ENCODE measurements around the gene NUBP2. TPM values are rescaled to one million over a fixed set of nuclear protein-coding genes. Genes with fewer than 3 reads are reported as not detected.

NUBP2 gene, protein sequence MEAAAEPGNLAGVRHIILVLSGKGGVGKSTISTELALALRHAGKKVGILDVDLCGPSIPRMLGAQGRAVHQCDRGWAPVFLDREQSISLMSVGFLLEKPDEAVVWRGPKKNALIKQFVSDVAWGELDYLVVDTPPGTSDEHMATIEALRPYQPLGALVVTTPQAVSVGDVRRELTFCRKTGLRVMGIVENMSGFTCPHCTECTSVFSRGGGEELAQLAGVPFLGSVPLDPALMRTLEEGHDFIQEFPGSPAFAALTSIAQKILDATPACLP
- polyA plus RNA-seq (2013, experiment 1 of 2): 52.2 TPM
- polyA plus RNA-seq (2013, experiment 2 of 2): 50.6 TPM

DNA sequence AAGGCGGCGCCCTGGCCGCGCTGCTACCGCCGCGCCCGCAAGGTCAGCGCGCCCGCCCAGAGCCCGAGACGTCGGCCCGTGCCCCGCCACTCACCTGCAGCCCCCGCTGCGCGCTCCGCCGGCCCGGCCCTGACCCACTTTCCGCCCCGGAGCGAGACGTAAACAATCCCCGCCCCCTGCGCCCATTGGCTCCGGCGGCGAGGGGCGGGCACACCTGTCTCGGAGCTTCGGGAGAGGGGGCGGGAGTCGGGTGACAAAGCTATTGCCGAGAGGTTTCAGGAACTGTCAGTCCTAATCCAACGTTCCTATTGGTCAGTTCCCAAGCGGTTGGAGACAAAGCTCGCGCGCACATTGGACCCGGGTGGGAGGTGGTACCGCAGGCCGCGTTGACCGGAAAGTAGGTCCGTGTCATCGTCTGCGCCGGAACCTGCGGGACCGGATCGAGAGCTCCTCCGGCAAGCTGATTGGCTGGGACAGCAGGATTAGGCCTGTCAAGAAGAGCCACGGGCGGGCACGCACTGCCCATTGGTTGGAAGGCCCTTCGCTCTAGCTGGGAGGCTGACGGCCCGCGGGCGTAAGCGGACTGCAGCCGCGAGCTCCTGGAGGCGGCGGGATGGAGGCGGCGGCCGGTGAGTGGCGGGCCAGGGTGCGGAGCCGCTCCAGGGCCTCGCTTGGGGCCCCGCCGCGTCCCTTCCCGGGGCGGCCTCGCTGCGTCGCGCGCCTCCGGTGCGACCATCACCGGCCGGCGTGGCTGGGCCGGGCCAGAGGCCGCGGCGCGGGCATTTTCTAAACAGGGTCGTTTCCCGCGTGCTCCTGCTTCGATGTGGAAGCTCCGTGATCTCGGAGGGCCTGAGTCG lies at the start of gene NUBP2, which contains the start of gene SPSB3:
Gene NUBP2 (plus strand): TSS at position 553 of the 857 bp plus-strand sequence. CDS start 61 bp downstream, at position 614.
Gene SPSB3 (minus strand): TSS at position 164 of the 857 bp plus-strand sequence. CDS start 1,088 bp downstream, outside the sequence.
- no peak within 1 kb of the TSS for H4K91ac ChIP-seq (ENCODE audit: low read depth, low read length, poor library complexity)
- H3K27ac ChIP-seq (replicated peaks; ENCODE audit: low read length): no peak within 1 kb of the TSS

GRCh38 chr16:1734123-1734522 lies 48.6 kb upstream of the NUBP2 start:
- no peak overlapping the region for H4K91ac ChIP-seq (ENCODE audit: low read depth, low read length, poor library complexity)

More for the DNA sequence above, at the start of gene NUBP2, which contains the start of gene SPSB3:
- H4K8ac ChIP-seq (ENCODE audit: low read depth, low read length): no peak within 1 kb of the TSS
- H3K9ac ChIP-seq (ENCODE audit: low read depth, low read length, poor library complexity): peak within 1 kb of the TSS; percentile 88
- peaks cover 30 to 68% of the 10 kb centered on the region in 2 donors for H3K36me3 ChIP-seq (replicated peaks in 1 of 2; ENCODE audit: control insufficient read depth in 2 of 2, insufficient read depth in 2 of 2, low read length in 2 of 2)
- no peaks in the 10 kb centered on the region for H3K27me3 ChIP-seq (ENCODE audit: control insufficient read depth in 3 of 3, insufficient read depth in 3 of 3, low read depth in 1 of 3, low read length in 3 of 3)
- H3K4ac ChIP-seq (ENCODE audit: low read length): peak within 1 kb of the TSS; percentile 17
- peak within 1 kb of the TSS; percentile 63 for H2AK5ac ChIP-seq (ENCODE audit: low read depth, low read length)
- peak within 1 kb of the TSS; percentile 80 for H3K23ac ChIP-seq (ENCODE audit: low read depth, low read length, poor library complexity)
- peak within 1 kb of the TSS; percentile 59 for H2BK5ac ChIP-seq (ENCODE audit: low read length)
- H3K9me3 ChIP-seq (replicated peaks in 1 of 2; ENCODE audit: control insufficient read depth in 2 of 2, insufficient read depth in 1 of 2, low read depth in 1 of 2, low read length in 2 of 2): no peaks in the 10 kb centered on the region
- H3K18ac ChIP-seq (ENCODE audit: low read length): peak within 1 kb of the TSS; percentile 77
- peak; percentile 100 for DNase-seq (ENCODE audit: low spot score)
- peaks cover 7% of the 10 kb centered on the region in 2 donors for H3K4me1 ChIP-seq (ENCODE audit: control insufficient read depth in 2 of 2, insufficient read depth in 1 of 2, low read depth in 1 of 2, low read length in 2 of 2)
- no peak within 1 kb of the TSS for H2BK12ac ChIP-seq (ENCODE audit: low read length)
- peak within 1 kb of the TSS; percentile 95 to 97 for H3K4me3 ChIP-seq (ENCODE audit: low read length in 2 of 2)
- H3K79me1 ChIP-seq (ENCODE audit: low read depth, low read length): peaks cover 47% of the 10 kb centered on the region
- no CpG with 5 or more reads among the region's 102 CpGs for WGBS, 2 donors (ENCODE audit: extremely low coverage in 2 of 2, insufficient read length in 2 of 2, insufficient replicate concordance in 1 of 2)
- H3K4me2 ChIP-seq (ENCODE audit: insufficient read depth, low read length, poor library complexity, severe bottlenecking): peak within 1 kb of the TSS; percentile 95
- peak within 1 kb of the TSS; percentile 79 for H2AFZ ChIP-seq (ENCODE audit: low read length)
- H2BK15ac ChIP-seq (ENCODE audit: low read length): peak within 1 kb of the TSS; percentile 19
- H2BK120ac ChIP-seq (ENCODE audit: low read depth, low read length): no peak within 1 kb of the TSS
- H3K14ac ChIP-seq (ENCODE audit: low read length): peak within 1 kb of the TSS; percentile 21

DNA sequence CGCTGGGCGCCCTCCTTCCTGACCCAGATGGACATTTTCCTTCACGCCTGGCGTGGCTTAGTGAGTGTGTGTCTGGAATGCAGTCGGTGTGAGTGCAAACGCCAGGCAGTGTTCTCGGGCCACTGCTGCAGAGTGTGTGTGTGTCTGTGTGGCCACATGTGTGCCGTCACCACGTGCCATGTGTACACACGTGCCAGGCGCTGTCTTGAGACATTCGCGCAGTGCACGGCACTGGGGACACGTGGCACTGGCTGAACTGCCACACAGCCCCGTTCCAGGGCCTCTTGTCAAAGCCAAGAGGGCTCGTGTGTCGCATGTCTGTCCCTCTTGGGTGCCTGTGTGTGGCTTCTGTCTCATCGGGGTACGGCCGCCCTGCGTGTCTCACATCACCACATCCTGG lies 47.9 kb upstream of the NUBP2 start:
- H2BK12ac ChIP-seq (ENCODE audit: low read length): peak overlapping the region; percentile 84
- no peak overlapping the region for H2AFZ ChIP-seq (ENCODE audit: low read length)
- H3K36me3 ChIP-seq (replicated peaks in 1 of 2; ENCODE audit: control insufficient read depth in 2 of 2, insufficient read depth in 2 of 2, low read length in 2 of 2): peaks cover 34 to 49% of the 10 kb centered on the region in 2 donors
- no CpG with 5 or more reads among the region's 22 CpGs for WGBS, 2 donors (ENCODE audit: extremely low coverage in 2 of 2, insufficient read length in 2 of 2, insufficient replicate concordance in 1 of 2)
- no peak overlapping the region for H4K91ac ChIP-seq (ENCODE audit: low read depth, low read length, poor library complexity)
- peak overlapping the region; percentile 81 for H3K9ac ChIP-seq (ENCODE audit: low read depth, low read length, poor library complexity)
- H3K27me3 ChIP-seq (ENCODE audit: control insufficient read depth in 3 of 3, insufficient read depth in 3 of 3, low read depth in 1 of 3, low read length in 3 of 3): no peaks in the 10 kb centered on the region
- no peak for DNase-seq (ENCODE audit: low spot score)
- H2BK120ac ChIP-seq (ENCODE audit: low read depth, low read length): no peak overlapping the region
- no peak overlapping the region for H3K14ac ChIP-seq (ENCODE audit: low read length)
- no peaks in the 10 kb centered on the region for H3K79me1 ChIP-seq (ENCODE audit: low read depth, low read length)
- H3K4me2 ChIP-seq (ENCODE audit: insufficient read depth, low read length, poor library complexity, severe bottlenecking): no peak overlapping the region
- peak overlapping the region; percentile 86 for H4K8ac ChIP-seq (ENCODE audit: low read depth, low read length)
- H3K27ac ChIP-seq (replicated peaks; ENCODE audit: low read length): no peak overlapping the region
- peak overlapping the region; percentile 63 for H2AK5ac ChIP-seq (ENCODE audit: low read depth, low read length)
- H2BK15ac ChIP-seq (ENCODE audit: low read length): no peak overlapping the region
- peak overlapping the region; percentile 93 for H3K23ac ChIP-seq (ENCODE audit: low read depth, low read length, poor library complexity)
- peak overlapping the region; percentile 53 for H2BK5ac ChIP-seq (ENCODE audit: low read length)
- no peak overlapping the region for H3K4ac ChIP-seq (ENCODE audit: low read length)
- no peak overlapping the region for H3K18ac ChIP-seq (ENCODE audit: low read length)
- H3K4me3 ChIP-seq (ENCODE audit: low read length in 2 of 2): peak overlapping the region in 1 of 2 donors; percentile 7
- no peaks in the 10 kb centered on the region for H3K4me1 ChIP-seq (ENCODE audit: control insufficient read depth in 2 of 2, insufficient read depth in 1 of 2, low read depth in 1 of 2, low read length in 2 of 2)
- peaks cover 14 to 32% of the 10 kb centered on the region in 2 donors for H3K9me3 ChIP-seq (replicated peaks in 1 of 2; ENCODE audit: control insufficient read depth in 2 of 2, insufficient read depth in 1 of 2, low read depth in 1 of 2, low read length in 2 of 2)

More at GRCh38 chr16:1734123-1734522, 48.6 kb upstream of the NUBP2 start:
- no peaks in the 10 kb centered on the region for H3K4me1 ChIP-seq (ENCODE audit: control insufficient read depth in 2 of 2, insufficient read depth in 1 of 2, low read depth in 1 of 2, low read length in 2 of 2)
- H3K27ac ChIP-seq (replicated peaks; ENCODE audit: low read length): no peak overlapping the region
- no peak overlapping the region for H2AK5ac ChIP-seq (ENCODE audit: low read depth, low read length)
- no peak for DNase-seq (ENCODE audit: low spot score)
- no peak overlapping the region for H3K9ac ChIP-seq (ENCODE audit: low read depth, low read length, poor library complexity)
- no peak overlapping the region for H3K23ac ChIP-seq (ENCODE audit: low read depth, low read length, poor library complexity)
- H2BK5ac ChIP-seq (ENCODE audit: low read length): no peak overlapping the region
- no peaks in the 10 kb centered on the region for H3K79me1 ChIP-seq (ENCODE audit: low read depth, low read length)
- H3K14ac ChIP-seq (ENCODE audit: low read length): peak overlapping the region; percentile 56
- no peak overlapping the region for H3K4ac ChIP-seq (ENCODE audit: low read length)
- no peak overlapping the region for H2BK15ac ChIP-seq (ENCODE audit: low read length)
- no CpG with 5 or more reads among the region's 22 CpGs for WGBS, 2 donors (ENCODE audit: extremely low coverage in 2 of 2, insufficient read length in 2 of 2, insufficient replicate concordance in 1 of 2)
- H3K4me2 ChIP-seq (ENCODE audit: insufficient read depth, low read length, poor library complexity, severe bottlenecking): no peak overlapping the region
- H2BK120ac ChIP-seq (ENCODE audit: low read depth, low read length): no peak overlapping the region
- no peak overlapping the region for H4K8ac ChIP-seq (ENCODE audit: low read depth, low read length)
- H3K9me3 ChIP-seq (replicated peaks in 1 of 2; ENCODE audit: control insufficient read depth in 2 of 2, insufficient read depth in 1 of 2, low read depth in 1 of 2, low read length in 2 of 2): peaks cover 14 to 25% of the 10 kb centered on the region in 2 donors
- H2AFZ ChIP-seq (ENCODE audit: low read length): no peak overlapping the region
- H2BK12ac ChIP-seq (ENCODE audit: low read length): no peak overlapping the region
- H3K36me3 ChIP-seq (replicated peaks in 1 of 2; ENCODE audit: control insufficient read depth in 2 of 2, insufficient read depth in 2 of 2, low read length in 2 of 2): peaks cover 36 to 54% of the 10 kb centered on the region in 2 donors
- H3K4me3 ChIP-seq (ENCODE audit: low read length in 2 of 2): no peak overlapping the region
- no peaks in the 10 kb centered on the region for H3K27me3 ChIP-seq (ENCODE audit: control insufficient read depth in 3 of 3, insufficient read depth in 3 of 3, low read depth in 1 of 3, low read length in 3 of 3)
- H3K18ac ChIP-seq (ENCODE audit: low read length): no peak overlapping the region
